HG03439 (cell line): ENCODE measurements around the gene KANSL3.
"Not testable (repeated sequence)": the region's sequence is repeated elsewhere in the genome, so short reads cannot be mapped to it uniquely, and the experiment has no call there.

Experiments
- ATAC-seq: cut with Tn5 transposase; IDR thresholded peaks from one replicate; pipeline ENCODE4 v1.9.1; 2021; ENCODE audit warnings: mild to moderate bottlenecking, moderate library complexity; ENCODE audit not compliant: unreplicated experiment

KANSL3 gene

DNA sequence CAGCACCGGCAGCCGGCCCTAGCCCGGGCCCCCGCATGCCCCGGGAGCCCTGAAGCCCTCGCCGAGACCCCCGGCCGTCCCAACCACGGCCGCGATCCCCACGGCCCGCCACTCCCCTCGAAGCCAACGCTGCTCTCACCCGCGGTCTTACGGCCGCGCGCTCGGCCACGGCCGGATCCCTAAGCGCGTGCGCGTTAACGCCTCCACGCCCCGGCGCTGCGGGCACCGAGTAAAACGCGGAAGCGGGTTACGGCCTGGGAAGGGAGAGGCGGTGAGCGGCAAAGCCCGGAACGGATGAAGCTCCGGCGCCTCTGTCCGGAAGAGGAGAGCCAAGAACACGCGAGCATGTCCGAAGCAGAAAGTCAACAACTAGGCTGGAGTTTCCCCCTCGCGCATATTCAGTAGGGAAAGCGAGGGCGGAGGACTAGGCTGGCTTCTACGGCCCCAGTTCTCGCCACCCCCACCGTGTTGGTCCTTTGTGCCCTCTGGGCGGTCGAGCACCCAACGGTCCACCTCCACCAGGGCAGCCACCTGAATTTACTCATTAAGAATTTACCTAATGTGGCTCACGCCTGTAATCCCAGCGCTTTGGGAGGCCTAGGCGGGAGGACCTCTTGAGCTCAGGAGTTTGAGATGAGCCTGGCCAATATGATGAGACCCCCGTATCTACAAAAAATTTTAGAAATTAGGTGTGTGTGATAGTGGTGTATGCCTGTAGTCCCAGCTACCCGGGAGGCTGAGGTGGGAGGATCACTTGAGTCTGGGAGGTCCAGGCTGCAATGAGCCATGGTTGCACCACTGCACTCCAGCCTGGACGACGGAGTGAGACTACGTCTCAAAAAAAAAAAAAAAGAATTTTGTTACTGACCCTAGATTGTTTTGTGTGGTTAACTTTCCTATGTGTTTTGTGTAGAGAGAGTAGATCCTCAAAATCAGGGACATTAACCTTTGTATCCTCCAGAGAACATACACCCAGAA is at the start of gene KANSL3:
KANSL3 (minus strand) TSS at position 169 of the 978 bp plus-strand sequence. CDS start 1,177 bp downstream, outside the sequence.
- ATAC-seq = peak; percentile 89

DNA sequence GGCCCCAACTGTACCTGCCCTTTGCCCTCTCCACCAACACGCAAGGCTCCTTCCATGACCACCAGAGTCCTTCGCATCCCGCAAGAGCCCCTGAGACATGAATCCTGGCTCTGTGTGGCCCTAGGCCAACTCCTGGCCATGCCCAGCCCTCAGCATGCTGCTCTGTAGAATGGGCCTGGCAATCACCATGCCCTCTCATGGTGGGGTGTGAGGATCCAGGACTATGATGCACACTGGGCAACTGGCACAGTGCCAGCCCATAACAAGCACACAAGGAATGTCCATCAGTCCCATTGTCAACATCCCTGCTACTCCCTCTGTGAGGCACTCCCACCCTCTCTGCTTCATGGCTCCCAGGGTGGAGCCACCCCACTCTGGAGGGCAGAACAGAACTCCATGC is 49.2 kb upstream of the KANSL3 start:
- ATAC-seq = no peak

DNA sequence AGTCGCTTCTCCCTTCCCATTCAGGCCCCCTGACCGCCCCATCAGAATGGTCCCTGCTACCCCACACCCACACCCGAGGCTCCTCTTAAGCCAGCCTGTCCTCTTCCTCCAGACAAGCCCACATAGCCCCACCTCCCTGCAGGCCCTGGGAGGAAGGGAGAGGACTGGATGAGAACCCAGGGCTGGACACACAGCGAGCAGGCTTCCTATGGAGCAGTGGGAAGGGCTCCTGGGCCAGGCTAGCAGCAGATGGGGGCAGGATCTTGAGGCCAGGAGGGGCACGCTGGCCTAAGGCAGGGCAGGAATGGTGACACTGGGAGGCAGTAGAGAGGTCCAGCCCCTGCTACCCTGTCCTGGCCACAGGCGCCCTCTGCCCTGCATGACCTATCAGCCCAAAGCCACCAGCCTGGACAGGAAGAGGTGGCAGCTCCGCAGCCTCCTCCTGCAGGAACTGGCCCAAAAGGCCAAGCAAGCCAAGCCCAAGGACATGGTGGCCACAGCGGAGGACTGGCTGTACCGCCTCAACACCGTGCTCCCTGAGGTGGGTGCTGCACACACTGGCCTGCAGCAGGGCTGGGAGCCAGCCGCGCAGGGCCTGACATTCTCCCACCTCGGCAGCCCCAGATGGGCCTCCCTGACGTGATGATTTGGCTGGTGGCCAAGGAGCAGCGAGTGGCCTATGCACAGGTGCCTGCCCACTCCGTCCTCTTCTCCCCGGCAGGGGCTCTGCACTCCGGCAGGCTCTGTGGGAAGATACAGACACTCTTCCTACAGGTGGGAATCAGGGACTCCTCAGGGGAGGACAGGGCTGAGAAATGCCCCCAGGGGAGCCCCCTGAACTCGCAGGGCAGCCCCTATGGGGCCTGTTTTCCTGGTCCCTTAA is 47.7 kb upstream of the KANSL3 start:
- no peak for ATAC-seq

DNA sequence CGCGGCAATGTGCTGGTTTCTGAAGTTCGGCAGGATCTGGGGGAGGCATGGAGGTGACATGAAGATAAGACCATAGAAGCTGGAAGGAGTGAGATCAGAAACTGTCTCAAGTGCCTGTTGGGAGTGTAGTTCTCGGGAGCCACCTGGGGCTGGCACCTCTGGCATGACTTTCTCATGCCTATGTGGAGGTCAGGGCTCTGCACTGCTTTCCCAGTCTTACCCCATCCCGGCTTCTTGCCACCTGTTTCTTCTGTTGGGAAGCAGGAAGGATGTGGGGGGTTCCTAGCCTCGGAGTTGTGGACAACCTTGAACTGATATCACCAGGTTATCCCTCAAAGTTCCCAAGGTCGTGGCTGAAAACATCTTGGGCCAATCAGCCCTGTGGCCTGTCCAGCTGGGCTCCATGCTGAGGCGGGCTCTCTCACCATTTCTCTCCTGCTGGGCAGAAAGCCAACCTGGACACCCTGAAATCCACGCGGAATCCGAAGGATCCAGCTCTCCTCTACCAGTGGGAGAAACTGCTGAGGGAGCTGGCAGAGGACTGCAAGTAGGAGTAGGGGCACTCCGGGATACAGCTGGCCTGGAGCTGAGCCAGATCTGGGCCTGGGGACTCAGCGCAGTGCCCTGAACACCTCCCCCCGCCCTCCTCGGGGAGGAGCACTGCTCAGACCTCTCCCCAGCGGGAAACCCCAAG is 46.9 kb upstream of the KANSL3 start:
- no peak for ATAC-seq

DNA sequence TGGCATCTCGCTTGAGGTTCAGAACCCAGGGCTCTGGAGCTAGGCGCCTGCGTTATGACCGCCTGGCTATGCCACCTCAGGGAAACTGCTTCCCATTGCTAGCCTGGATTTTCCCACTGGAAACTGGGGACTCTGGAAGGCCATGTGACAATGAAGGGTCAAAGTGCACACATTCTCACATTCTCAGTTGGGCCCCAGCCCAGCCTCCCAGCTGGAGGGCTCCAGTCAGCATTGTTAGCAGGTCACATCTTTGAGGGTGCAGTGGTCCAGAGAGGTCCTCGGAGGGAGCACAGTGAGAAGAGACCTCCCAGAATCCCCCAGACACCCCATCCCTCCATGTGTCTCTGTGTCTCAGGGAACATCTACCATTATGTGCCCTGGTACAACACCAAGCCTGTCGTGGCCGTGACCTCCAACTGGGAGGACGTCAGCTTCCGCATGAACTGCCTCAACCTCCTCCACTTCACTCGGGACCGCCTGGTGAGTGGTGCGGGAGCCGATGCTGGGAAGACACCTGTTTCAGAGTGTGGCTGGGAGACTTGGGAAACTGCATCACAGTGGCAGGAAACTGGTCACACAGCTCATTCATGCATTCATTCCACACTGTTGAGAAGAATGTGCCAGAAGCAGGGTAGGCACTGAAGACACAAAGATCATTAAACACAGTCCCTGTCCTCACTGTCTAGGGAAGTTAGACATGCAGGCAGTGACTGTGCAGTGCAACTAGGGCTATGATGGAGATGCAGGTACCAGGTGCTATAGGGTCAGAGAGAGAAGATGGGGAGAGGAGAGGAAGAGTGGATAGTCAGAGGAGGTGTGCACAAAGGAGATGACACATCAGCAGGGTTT is 46.1 kb upstream of the KANSL3 start:
- no peak for ATAC-seq

DNA sequence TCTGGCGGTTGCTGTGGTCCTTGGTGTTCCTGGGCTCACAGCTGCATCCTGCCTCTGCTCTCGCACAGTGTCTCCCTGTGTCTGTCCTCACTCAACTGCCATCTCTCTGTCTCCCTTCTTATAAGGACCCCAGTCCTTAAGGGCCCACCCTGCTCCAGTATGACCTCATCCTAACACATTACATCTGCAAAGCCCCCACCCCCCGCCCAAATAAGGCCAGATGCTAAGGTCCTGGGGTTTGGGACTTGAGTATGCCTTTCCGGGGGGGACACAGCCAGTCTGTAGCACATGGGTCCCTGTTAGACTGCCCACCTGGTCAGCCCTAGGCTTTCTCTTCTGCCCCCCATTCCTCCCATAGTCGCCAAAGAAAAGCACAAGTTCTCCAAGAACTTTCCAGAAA is 45.2 kb upstream of the KANSL3 start:
- ATAC-seq = no peak

DNA sequence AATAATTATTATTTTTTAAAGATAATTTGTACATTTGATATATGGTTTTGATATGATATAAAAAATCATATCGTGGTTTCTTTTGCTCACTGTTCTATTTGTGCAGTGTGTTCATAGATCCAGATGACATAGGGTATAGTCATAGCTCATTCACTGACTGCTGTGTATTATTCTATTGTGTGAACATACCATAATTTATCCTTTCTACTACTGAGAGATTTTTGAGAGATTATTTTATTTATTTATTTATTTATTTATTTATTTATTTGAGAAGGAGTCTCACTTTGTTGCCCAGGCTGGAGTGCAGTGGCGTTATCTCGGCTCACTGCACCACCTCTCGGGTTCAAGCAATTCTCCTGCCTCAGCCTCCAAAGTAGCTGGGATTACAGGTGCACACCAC is 43.4 kb upstream of the KANSL3 start:
- ATAC-seq = no peak

DNA sequence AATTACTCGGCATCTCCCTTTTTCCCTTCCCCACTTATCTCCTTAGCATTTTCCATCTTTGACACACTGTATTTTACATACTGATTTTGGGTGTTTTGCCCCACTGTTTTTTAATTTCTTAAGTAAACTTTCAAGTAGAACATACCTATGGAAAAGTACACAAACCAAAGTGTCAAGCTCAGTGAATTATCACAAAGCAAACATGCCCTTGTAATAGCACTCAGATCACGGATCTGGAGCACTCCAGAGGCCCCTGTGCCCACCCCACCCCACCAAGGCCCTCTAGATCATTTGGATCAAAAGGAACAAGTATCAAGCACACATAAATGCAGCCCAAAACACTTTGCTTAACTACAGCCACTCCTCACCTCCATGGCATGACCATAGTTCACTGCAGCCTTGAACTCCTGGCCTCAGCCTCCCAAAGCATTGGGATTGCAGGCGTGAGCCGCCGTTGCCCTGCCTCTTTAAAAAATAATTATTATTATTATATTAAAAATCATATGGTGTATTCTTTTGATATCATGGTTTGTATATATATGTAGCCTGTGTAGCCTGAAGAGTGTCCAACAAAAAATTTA is 42.5 kb upstream of the KANSL3 start:
- no peak for ATAC-seq

DNA sequence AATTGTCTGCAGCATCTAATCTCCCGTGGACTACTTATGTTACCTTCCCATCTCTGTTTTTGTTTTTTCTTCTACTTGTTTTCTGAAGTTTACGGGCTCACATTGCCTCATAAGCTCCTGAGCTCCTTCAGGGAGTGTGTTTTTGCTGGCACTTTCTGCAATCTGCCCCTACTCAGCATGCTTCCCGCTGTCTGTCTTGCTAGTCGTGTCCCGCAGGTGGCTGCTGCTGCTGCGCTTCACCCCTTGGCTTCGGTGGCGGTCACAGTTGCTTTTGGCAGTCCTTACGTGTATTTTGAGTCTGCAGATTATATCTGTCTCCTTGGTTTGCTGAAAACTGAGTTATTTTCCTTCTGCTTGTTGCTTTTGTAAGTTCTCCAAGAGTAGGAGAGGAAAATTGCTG is 41.7 kb upstream of the KANSL3 start:
- ATAC-seq = no peak

DNA sequence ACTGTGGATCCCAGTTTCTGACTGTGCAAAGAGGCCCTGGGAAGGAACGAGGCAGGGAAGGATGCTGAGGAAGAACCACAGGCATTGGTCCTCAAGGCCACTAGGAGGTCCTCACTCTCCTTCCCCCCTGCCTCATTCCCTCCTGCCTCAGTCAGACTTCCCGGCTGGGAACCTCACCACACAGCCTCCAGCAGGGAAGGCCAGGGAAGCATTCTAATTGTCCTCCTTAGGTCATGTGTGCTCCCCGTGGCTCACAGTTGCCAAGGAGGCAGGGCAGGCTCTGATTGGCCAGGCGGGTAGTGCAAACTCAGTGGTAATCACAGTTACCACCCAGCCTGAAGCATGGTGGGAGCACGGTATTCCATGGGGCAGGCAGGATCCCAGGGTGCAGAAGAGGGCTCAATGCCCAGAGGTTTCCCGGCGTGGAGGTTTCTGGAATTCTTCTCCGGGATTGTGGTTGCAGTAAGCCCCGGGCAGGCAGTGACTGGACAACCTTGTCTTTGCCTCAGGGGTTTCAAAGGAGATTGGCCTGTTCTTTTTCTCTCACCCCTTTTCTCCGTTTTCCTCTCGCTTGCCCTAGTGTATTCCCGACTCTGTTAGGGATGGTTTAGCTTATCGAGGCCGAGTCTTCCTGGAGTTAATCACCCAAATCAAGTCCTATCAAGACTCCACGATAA is 31.6 kb upstream of the KANSL3 start:
- no peak for ATAC-seq

DNA sequence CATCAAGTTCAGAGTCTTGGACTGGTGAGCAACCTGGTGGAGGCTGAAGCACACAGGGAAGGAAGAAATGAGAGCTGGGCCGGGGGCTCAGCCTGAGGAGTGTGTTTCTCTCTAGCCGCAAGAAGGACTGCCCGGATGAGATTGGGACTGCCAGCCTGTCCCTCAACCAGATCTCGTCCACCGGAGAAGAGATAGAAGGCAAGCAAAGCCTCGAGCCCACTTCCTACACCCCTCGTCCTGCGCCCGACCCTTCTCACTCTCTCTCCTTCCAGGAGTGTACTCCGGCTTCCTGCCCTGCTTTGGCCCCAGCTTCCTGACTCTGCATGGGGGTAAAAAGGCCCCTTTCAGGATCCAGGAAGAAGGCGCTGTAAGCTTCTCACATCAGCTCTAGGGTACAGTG is 30.7 kb upstream of the KANSL3 start:
- no peak for ATAC-seq

DNA sequence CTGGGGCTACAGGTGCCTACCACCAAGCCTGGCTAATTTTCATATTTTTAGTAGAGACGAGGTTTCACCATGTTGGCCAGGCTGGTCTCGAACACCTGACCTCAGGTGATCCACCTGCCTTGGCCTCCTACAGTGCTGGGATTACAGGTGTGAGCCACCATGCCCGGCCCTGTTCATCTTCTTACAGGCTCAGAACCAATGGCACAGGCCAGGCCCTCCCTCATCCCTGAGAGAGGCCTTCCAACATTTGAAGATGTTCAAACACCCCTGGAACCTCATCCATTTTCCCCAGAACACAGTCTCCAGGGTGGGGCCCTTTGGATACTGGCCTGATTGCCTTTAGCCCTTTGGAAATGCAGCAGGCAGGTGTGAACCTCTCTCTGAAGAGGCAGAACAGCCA is 27.6 kb upstream of the KANSL3 start:
- ATAC-seq = not testable (repeated sequence)

DNA sequence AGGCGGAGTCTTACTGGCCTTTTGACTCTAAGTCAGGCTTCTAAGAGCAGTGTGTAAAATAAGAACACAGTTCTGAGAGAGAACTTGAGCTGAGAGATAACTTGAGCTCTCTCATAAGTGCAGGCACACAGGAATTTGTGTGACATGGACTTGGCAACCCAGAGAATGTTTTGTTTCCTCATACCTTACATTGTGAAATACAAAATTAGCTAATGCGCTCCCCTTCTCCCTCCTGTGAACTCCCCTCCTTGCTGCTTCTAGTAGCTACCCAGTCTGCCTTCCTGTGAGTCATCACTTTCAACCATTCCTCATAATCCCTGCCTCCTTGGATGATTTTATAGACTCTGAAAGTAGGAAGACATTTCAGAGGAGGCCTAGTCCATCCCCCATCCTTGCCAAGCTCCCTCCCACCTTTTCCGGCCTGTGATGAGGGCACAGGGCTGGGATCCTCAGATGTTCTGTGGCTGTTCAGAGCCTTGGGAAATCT is 27.0 kb upstream of the KANSL3 start:
- no peak for ATAC-seq

DNA sequence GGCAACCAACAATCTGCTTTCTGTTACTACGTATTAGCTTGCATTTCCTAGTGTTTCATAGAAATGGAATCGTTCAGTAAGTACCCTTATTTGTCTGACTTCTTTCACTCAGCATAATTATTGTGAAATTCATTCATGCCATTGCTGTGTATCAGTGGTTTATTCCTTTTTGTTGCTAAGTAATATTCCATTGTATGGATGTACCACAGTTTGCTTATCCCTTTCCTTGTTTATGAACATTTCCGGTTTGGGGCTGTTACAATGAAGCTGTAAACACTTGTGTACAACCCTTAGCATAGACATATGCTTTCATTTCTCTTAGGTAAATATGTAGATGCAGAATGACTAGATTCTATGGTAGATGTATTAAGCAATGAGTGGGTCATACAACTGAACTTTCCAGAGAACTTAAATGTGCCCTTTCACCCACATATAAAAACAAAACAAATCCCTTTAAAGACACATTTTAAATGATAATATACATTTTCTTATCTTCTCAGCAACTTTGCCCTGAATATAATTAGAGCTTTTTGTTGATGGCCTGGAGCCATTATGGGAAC is 26.3 kb upstream of the KANSL3 start:
- ATAC-seq = no peak

DNA sequence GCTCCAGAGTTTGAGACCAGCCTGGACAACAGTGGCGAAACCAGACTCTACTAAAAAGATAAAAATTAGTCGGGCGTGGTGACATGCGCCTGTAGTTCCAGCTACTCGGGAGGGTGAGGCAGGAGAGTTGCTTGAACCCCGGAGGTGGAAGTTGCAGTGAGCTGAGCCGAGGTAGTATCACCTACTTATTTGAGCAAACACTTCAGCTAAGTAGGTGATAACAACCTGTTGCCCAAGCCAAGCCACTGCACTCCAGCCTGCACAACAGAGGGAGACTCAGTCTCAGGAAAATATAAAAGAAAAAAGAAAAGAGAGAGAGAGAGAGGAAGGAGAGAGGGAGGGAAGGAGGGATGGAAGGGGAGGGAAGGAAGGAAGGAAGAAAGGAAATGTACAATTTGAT is 25.7 kb upstream of the KANSL3 start:
- ATAC-seq = no peak

DNA sequence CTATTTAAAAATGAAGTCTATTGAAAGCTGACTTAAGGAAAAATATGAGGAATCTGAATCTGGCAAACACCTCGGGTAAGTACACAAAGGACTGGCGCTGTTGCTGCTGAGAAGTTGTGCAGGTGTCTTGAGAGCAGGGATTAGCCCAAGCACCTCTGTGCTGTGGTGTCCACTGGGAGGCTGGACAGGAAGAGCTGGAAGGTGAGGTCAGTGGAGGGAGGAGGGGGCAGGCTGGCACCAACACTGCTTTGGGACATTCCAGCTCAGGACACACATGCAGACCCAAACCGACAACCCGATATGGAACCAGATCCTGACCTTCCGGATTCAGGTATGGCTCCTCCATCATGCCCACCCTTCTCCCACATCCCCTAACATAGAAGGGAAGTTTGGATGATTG is 25.1 kb upstream of the KANSL3 start:
- no peak for ATAC-seq

DNA sequence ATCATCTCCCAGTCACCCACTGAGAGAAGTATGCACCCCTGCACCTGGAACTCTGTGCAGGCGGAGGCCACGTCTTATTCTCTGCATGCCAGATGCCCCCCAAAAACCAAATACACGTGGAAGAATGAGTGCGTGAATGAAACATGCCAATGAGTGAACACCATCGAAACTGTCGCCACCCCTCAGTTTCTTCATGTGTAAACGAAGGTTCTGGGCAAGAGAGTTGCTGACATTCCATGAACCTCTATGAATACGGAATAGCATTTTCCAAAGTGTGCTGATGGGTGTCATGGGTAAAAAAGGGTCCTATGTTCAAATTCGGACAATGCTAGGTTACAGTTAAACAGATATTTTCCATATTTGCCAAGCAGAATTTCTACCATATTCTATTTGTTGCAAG is 24.2 kb upstream of the KANSL3 start:
- no peak for ATAC-seq

DNA sequence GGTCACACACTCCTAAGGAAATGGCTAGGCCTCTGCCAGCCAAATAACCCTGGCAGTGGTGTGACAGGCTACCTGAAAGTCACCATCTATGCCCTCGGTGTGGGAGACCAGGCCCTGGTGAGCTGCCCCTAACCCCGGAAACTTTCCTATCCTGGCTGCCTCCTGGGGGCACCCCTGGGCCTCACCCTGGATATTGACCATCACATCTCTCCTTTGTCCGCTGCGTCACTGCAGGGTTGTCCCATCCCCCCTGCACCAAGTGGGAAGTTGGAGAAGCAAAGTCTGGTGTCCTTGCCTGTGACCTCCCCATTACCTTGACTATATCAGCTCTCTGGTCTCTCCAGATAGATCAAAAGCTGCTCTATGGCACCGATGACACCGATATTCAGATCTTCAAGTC is 23.2 kb upstream of the KANSL3 start:
- no peak for ATAC-seq

DNA sequence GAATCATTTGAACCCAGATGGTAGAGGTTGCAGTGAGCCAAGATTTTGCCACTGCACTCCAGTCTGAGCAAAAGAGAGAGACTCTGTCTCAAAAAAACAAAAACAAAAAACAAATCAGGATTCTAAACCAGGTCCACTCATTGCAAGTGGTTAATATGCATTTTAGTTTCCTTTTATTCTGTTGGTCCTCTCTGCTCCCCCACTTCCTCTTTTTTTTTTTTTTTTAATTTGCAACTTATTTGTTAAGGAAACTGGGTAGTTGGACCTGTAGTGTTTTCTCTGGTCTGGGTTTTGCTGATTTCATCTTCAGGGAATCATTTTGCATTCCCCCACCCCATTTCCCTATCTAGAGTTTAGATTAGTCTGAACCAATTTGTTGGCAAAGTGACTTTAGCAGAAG is 18.4 kb upstream of the KANSL3 start:
- ATAC-seq = no peak
